Measurements from ENCODE around the gene SCART1.
"Not testable (repeated sequence)": the region's sequence is repeated elsewhere in the genome, so short reads cannot be mapped to it uniquely, and the experiment has no call there.

DNA sequence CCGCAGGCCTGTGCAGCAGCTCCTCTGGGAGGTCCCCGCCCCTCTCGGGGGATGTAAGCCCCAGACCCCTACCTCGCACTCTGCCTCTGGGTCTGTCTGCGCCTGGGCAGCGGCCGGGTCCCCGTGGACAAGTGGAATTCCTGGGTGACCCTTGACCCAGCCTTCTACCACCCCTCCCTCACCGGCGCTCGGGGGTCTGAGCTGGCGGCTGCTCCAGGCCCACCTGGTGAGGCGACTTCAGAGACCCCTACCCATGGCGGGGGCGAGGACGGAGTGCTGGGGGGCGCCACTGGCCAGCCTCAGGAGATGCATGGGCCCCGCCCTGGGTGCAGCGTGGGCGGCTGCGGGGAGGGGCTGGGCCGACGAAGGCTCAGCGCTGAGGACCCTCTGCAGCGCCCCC is 21.0 kb upstream of the SCART1 start:
- TF ChIP-seq POLR2A, CTCF (IDR thresholded peaks at IDR 0.05): not testable (repeated sequence)

Data from heart left ventricle (tissue), 13 donors.